HS-5 (cell line): Measurements from ENCODE around the gene CREB3.
A peak's percentile ranks its signal among the peaks of the same experiment; 100 is the strongest.

Source experiments
- DNase-seq: peaks from one replicate; pipeline ENCODE4 v3.0.0-alpha.2; 2012; ENCODE audit warnings: low read depth

CREB3 gene

DNA sequence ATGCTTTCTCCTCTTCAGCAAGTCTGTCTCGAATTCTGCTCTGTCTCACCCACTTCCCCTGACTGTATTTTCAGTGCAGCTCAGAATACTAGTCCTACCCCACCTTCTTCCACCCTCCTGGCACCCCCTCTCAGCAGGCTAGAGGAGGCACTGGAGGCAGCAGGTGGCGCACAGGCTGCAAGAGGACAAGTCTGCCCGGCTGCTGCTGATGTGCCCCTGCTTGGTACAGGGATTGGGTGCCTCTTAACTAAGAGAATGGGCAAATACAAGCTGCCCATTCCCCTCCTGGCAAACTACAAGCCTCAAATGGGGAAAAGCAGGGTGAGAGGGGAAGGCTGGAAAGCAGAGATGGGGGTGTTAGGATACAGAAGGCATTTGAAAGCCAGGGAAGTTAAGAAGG lies 5.5 kb upstream of the CREB3 start:
- no peak for DNase-seq

DNA sequence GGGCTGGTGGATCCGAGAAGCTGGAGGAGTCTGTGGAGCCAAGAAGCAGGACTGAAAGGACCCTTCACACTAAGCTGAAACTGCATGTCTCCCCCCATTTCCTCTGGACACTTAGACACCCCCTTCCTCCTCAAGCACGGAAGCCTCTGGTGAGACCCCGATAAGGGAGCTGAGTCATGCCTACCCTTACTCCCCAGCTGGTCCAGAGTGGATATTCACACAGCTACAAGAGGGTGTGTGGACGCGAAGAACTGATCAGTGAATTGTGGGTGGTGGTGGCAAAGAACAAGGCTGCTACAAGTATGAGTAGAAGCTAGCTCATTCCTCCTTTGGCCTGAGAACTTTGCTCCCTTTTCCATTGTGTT lies 4.8 kb upstream of the CREB3 start:
- DNase-seq, result no peak

DNA sequence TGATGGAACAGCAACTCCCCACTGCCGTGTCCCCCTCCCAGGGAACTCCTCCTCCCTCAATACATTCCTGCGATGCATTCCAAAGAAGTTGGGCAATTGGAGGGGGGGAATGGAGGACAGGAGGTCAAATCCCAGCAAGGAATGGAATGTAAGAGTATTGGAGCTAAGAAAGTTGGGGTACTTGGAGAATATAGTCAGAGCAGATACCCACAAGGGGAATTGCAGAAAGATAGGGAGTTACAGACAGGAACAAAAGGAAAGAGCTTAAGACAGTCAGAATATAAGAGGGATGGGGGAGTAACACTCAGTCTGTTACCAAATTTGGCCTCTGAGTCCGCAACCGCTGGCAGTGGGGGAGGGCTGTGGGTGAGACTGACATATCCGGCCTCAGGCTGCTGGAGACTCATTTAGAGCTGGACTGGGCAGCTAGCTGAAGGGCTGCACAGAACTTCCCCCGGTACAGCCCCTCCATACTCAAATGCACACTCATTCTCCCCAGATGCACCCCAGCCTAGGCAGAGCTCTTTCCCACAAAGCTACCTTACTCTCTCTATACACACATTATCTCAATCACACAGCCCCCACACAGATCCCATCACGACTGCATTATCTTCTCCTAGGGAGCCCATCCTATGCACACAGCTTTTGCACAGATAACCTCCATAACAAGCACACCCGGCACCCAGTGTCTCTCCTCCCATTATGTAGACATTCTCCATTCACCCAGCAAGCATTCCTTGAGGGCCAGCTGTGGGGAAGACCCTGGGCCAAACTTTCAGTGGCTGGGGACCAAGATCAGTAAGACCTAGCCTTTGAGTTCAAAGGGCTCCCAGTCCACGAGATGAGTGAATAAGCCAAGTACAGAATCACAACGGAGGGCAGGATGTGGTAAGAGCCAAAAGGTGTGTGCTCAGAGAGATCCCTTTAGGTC lies 4.2 kb upstream of the CREB3 start:
- DNase-seq, result peak; percentile 94

- DNase-seq, result no peak
Measured at GRCh38 chr9:35729101-35729500, 3.4 kb upstream of the CREB3 start.

GRCh38 chr9:35729700-35730485 lies 2.6 kb upstream of the CREB3 start:
- DNase-seq, result peak; percentile 90

- DNase-seq, result no peak
Measured at GRCh38 chr9:35730486-35730854, 2.0 kb upstream of the CREB3 start.

DNA sequence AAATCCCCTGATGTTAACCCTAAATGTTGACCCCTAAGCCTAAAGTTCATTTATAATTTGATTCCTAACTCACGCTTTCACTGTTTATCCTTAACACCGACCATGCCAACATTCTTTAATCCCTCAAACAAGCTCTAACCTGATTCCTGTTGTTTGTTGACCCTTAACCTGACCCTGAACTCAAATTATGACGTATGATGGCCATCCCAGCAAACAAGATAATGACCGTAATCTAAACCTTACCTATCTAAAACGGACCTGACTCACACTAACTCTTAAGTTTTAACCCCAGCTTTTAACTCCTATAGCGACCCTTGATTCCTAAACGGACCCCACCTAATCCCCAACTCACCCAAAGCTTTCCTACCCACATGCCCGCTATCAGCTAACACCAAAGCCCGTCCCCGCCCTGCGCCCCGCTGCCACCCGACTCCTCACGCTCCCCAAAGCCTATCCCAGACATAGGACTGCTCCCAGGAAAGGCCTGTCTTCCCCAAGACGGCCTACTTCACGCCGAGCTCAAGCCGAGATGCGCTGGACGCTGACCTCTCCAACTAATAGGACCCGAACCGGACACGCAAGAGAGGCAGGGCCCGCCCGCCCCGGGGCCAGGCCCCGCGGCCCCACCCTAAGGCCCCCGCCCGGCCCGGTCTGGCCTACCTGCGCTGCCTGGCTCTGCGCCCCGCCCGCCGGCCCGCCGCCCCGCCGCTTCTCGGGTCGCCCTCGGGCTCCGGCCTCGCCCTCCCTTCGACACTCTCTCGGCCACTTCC lies 866 bp upstream of the CREB3 start:
- no peak for DNase-seq

DNA sequence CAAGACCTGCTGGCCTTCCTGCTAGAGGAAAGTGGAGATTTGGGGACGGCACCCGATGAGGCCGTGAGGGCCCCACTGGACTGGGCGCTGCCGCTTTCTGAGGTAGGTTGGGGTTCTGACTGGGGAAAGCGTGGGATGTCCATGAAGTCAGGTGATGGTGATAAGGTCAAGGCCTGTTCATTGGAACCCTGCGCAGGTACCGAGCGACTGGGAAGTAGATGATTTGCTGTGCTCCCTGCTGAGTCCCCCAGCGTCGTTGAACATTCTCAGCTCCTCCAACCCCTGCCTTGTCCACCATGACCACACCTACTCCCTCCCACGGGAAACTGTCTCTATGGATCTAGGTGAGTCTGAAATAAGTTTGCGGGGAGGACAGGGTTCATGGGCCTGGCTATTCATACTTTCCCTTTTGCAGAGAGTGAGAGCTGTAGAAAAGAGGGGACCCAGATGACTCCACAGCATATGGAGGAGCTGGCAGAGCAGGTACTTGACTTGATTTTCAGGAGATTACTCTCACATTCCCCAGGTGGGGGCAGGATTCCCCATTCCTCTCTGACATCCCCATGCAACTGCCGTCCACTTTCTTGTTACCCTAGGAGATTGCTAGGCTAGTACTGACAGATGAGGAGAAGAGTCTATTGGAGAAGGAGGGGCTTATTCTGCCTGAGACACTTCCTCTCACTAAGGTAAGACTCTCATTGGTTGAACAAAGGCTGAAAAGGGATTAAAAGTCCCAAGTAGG lies 505 bp downstream of the CREB3 start:
- DNase-seq, result no peak

- no peak for DNase-seq
Measured at GRCh38 chr9:35734096-35734495, 1.6 kb downstream of the CREB3 start.

DNA sequence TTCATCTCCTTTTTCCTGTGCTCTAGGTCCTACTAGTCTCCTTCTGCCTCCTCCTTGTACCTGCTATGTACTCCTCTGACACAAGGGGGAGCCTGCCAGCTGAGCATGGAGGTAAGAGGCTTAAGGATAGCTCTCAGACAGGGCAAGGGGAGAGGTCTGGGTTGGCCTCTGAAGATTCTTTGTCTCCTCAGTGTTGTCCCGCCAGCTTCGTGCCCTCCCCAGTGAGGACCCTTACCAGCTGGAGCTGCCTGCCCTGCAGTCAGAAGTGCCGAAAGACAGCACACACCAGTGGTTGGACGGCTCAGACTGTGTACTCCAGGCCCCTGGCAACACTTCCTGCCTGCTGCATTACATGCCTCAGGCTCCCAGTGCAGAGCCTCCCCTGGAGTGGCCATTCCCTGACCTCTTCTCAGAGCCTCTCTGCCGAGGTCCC lies 3.8 kb downstream of the CREB3 start:
- no peak for DNase-seq

- no peak for DNase-seq
Measured at GRCh38 chr9:35737143-35737542, 4.7 kb downstream of the CREB3 start.

- no peak for DNase-seq
Measured at GRCh38 chr9:35738186-35738585, 5.7 kb downstream of the CREB3 start.

DNA sequence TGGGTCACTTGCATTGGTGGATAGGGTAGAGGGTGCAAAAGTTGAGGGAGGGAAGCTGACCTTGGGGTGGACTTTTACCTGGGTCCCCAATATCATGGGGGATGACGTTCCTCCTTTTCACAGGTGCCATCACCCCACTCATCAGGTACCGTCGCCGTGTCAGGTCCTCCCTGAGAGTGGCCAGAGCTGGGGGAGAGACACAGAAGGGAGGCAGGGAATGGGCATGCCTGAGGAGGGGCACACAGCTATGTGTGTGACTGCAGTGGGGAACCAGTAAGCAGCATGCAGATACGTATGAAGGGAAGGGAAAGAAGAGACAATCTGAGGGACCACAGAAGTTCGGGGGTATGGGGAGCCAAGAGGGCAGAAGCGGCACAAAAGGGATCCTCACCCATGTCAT lies 6.5 kb downstream of the CREB3 start:
- DNase-seq, result no peak

- no peak for DNase-seq
Measured at GRCh38 chr9:35740243-35740642, 7.8 kb downstream of the CREB3 start.

DNA sequence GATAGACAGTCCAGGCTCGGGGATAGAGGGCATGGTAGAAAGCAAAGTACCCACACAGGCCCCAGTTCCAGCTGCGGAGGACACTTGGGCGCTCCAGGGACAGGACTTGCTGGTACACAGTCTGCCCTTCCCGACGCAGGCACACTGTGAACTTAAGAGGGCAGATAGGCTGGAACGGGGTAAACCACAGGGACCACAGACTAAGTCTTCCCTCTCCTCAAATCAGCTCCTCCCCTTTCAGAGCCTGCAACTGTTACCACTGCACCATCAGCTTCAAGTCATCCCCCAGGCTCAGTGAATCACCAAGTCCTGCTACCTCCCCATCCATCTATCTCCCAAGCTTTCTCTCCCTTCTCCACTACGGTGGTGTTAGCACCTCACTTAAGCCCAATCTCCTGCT lies 9.3 kb downstream of the CREB3 start:
- no peak for DNase-seq

- no peak for DNase-seq
Measured at GRCh38 chr9:35743452-35743851, 11.0 kb downstream of the CREB3 start.

DNA sequence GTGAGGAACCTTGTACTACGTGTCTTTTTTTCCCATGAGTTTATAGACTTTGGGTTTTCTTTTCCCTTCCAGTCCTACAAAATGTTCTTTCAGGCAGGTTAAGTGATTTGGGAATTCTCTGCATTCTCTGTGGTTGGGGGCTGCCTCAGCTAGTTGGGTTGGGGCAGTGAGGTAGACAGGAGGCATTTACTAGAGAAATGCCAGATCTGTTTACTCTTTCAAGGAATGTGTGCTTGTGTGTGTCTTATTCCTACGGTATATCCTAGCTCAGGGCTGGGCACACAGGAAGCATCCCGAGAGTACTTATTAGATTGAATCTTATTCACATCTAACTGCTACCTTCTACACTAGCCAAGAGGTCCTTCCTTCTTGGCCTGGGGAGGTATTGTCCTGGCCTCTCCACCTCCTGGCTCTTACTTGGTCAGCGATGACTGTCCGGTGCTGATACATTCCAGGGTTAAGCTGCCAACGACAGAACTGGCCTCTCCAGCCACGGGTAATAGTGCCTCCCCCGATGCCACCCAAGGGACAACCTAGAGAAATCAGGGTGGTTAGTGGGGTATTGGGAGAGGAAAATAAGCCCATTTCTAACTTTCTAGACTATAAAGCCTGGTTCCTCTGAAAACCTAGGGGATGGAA lies 11.5 kb downstream of the CREB3 start:
- no peak for DNase-seq

- DNase-seq, result no peak
Measured at GRCh38 chr9:35745569-35745968, 13.1 kb downstream of the CREB3 start.

GRCh38 chr9:35746583-35746982 lies 14.1 kb downstream of the CREB3 start:
- DNase-seq, result no peak

GRCh38 chr9:35748242-35748857 lies 15.9 kb downstream of the CREB3 start:
- no peak for DNase-seq
